Hematopoietic multipotent progenitor cell treated with erythropoietin and hydrocortisone succinate and interleukin-3 and kit ligand, for 4 days (in vitro differentiated cells): ENCODE data around the gene RAB11FIP4.

Source experiments
- DNase-seq: peaks from one replicate; pipeline ENCODE4 v3.0.0-alpha.2; 2015

RAB11FIP4 gene

GRCh38 chr17:31388351-31388750 lies 3.1 kb upstream of the RAB11FIP4 start:
- no peak for DNase-seq

DNA sequence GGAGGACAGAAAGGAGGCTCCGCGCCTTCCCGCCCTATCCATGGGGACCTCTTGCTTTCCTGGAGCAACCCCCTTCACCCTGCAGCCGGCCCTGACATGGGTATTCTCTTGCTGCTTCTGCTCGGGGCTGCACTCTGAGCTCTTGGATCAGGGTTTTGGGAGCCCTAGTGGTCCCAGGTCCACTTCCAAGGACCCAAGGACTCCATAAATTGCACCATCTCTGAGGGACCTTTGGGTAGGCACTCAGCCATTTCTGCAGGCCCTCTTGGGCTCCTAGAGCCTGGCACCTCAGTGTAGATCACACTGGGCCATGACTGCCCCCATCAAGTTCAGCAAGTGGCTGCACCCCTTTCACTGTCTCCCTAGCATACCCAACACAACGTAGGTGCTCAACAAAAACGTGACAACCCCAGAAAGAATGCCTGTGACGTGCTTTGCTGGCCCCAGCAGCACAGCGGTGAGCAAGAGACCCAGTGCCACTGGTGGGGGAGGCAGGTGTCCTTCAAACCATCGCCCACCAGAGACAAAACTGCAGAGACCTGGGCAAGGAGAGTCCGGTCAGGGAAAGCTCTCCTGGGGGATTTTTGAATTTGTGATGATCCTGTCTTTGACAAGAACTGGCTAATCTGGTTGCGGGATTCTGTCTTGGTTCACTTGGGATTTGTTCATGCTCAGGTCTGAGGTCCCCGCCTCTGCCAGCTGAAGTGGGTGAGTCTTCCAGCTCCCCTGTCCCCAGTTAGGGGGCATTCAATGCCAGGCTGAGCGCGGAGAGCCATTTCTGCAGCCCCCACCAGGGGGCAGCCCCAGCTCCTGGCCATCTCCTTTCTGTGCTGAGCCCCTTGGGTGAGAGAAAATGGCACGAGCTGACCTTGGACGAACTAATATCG lies 2.5 kb upstream of the RAB11FIP4 start:
- peak; percentile 71 for DNase-seq

DNA sequence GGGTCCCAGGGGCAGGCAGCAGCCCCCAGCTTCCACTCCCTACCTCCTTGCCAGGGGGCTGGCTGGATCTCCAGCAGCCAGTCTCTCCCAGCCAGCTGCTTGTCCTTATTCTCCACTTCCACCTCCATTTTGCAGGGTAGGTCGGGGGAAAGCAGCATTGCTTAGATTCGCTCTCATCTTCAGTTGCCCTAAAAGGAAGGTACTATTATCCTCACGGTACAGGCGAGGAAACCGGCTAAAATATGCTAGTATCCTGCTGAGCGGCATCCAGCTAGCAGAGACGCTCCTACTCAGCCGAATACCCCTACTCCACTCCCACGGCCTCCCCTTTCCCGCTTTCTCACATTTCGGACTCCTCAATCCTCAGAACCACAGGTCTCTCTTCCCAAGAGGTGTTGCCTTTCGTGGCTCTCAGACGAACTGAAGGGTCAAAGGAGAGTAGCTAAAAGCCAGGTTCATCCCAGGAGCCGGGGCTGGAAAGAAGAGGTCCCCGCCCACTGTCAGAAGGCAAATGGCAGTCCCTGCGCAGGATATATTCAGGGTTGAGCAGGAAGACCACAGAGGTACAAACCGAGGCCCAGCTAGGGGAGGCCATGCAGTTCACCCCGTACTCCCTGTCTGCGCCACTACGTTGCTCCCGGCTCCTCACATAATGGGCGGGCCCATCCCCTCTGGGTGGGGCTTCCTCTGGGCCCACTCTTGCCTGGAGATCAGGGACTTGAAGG lies 1.7 kb upstream of the RAB11FIP4 start:
- DNase-seq: no peak

GRCh38 chr17:31390426-31390747 lies 1.1 kb upstream of the RAB11FIP4 start:
- DNase-seq: no peak

GRCh38 chr17:31390748-31391495 lies 553 bp upstream of the RAB11FIP4 start:
- DNase-seq: peak; percentile 24

- no peak for DNase-seq
These were observed 754 bp downstream of the RAB11FIP4 start for GRCh38 chr17:31392002-31392855.

DNA sequence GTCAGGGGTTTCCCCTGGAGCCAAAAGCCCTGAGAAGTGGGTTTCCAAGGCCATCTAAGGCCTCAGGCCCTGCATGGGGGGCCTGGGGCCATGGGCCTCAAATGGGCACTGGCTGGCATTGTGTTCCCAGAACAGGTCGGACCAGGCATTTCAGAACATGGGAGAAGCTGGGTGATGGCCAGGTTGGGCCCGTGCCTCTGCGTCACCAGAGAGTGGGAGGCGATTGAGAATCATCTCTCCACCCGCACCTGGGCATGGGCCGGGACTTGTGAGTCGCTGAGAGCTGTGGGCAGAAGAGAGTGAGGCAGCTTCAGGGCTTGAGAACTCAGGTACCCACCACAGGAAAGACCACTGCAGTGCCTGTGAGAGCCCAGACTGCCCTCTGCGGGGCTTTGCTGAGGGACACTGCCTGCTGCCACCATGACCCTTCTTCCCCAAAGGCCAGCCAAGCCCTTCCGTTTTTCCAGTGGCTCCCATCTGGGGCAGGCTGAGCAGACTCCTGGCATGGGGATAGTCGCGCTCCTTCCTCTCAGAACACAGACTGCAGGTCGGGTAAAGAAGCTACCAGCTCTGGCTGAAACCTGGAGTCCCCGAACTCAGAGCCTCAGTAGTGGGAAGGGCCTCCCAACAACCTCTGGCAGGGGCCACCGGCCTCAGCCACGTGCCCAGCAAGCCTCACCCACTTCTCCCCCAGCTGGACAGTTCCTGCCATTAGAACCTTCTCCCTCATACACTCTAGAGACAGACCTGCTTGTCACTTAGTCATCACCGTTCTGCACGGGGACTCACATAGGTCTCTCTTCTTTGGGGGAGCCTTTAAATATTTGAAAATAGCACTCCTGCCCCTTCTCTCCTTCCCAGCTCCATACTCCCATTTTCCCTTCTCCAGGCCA lies 1.6 kb downstream of the RAB11FIP4 start:
- DNase-seq: no peak

GRCh38 chr17:31393749-31394146 lies 2.3 kb downstream of the RAB11FIP4 start:
- DNase-seq: no peak

- peak; percentile 88 for DNase-seq
These were observed 3.1 kb downstream of the RAB11FIP4 start for GRCh38 chr17:31394544-31394943.

DNA sequence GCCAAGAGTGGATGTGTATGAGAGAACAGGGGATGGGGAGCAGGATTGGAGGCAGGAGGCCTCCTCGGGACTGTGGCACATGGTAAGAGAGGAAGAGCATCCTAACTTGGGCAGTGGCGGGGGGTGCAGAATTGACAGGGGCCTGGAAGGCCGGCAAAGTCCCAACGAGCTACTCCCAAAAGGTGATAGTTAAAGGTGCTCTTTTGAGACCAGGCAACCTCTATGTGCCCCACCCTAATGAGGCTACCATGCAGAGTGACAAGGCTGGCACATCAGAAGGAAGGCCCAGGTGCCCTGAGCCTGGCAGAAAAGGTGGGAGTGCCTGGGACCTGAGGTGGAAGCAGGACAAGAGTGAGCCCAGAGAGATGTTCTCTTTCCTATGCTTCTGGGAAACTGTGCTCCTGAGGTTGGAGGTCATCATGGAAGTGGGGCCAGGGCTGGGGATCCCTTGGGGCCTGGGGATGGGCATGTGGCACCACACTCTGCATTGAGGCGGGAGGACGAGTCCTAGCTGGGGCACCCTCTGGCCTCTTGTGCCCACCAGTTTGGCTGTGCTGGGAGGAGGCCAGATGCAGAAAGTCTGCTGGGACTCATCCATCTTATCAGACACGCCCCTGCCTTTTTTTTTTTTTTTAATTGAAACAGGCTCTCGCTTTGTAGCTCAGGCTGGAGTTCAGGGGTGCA lies 5.9 kb downstream of the RAB11FIP4 start:
- no peak for DNase-seq

- no peak for DNase-seq
These were observed 7.2 kb downstream of the RAB11FIP4 start for GRCh38 chr17:31398381-31399311.

DNA sequence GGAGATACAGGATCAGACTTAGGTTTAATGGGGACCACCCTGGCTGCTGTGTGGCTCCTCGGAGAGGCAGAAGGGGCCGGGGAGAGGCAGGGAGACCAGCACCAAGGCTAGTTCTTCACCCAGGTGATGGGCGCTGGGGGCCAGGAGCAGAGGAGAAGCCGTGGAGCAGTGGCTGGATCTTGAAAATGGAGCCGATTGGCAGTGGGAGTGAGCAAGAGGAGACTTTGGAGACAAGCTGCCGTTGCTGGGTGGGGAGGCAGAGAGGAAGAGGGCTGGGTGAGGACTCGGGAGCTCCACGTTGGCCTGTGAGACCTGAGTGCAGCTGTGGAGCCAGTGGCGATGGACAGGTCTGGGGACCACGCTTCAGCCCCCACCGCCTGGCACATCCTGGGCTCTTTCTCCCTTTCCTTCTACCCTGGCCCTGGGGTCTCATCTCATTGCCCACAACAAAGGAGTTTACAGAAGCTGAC lies 9.0 kb downstream of the RAB11FIP4 start:
- no peak for DNase-seq

DNA sequence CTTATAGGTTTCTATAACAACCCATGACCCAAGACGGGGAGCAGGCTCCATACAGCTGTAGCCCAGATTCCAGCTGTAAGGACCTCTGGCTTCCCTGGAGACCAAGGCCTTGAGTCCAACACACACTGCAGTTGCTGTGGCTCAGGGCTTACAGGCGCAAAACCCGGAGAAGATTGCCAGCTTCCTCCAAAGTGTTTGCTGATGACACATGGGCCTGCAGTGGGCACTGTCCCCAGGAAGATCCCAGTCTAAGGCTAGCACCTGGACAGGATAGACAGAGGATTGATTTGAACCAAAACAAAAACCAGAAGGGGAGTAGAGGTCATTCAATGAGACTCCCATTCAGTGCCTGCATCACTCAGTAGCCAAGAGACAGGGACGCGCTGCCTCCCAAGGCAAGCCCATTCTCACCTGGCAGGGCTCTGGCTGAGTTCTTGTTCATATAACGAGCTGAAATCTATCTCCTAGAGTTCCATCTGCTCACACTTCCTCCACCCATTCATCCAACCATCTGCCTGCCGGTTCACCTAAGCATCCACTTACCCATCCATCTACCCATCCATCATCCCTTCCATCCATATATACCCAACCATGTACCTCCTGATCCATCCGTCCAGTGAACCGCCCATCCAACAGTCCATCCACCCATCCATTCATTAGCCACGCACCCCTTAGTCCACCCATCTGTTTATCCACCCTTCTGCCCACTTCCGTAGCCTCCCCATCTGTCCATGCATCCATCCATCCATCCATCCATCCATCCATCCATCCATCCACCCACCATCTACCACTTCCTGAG lies 10.2 kb downstream of the RAB11FIP4 start:
- no peak for DNase-seq

GRCh38 chr17:31404028-31404949 lies 12.8 kb downstream of the RAB11FIP4 start:
- peak; percentile 17 for DNase-seq

GRCh38 chr17:31405890-31406371 lies 14.5 kb downstream of the RAB11FIP4 start:
- DNase-seq: no peak

DNA sequence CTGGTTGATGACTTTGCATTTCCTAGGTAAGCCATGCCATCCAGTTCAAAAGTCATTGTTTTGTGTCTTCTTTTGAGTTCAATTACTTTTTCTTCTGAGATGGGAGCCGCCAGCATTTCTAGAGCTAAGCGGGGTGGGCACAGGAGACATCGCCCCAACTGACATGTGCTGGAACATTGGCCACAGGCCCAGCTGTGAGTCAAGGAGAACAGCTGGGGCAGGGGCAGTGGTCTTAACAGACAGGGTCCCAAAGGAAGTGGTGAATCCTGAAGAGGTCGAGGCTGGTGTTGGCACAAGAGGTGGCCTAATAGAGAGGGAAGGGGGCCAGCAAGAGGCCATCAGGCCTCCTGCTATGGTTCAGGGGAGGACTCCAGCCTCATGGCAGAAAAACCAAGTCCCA lies 17.1 kb downstream of the RAB11FIP4 start:
- DNase-seq: no peak

- DNase-seq: no peak
These were observed 20.3 kb downstream of the RAB11FIP4 start for GRCh38 chr17:31411707-31412285.
